Chondrocyte (in vitro differentiated cells): Measurements from ENCODE around the gene C1QTNF4. TPM values are rescaled to one million over a fixed set of nuclear protein-coding genes. Genes with fewer than 3 reads are reported as not detected.
A peak's percentile ranks its signal among the peaks of the same experiment; 100 is the strongest.

Source experiments
- DNase-seq: peaks from one replicate; pipeline ENCODE4 v3.0.0; 2021; ENCODE audit warnings: mixed read lengths, low spot score
- H3K27ac Mint-ChIP-seq: one replicate; pipeline ENCODE4 v1.8.0; 2021; ENCODE audit warnings: mild to moderate bottlenecking, moderate library complexity, mixed read lengths; ENCODE audit not compliant: unreplicated experiment
- H3K27me3 Mint-ChIP-seq: 2 replicates; pipeline ENCODE4 v1.8.0; 2021; ENCODE audit warnings: low read depth, mixed read lengths
- H3K36me3 Mint-ChIP-seq: 2 replicates; pipeline ENCODE4 v1.8.0; 2021; ENCODE audit warnings: low read depth, mixed read lengths
- H3K4me1 Mint-ChIP-seq: 2 replicates; pipeline ENCODE4 v1.8.0; 2021; ENCODE audit warnings: low read depth, mild to moderate bottlenecking, mixed read lengths
- H3K4me3 Mint-ChIP-seq: one replicate; pipeline ENCODE4 v1.8.0; 2021; ENCODE audit warnings: mild to moderate bottlenecking, moderate library complexity, mixed read lengths; ENCODE audit not compliant: unreplicated experiment
- H3K9me3 Mint-ChIP-seq: 2 replicates; pipeline ENCODE4 v1.8.0; 2021; ENCODE audit warnings: low read depth, mixed read lengths
- CTCF ChIP-seq: fragments of 200-600 bp; sonication (generic); IDR thresholded peaks from 2 replicates; pipeline ENCODE4 v1.5.0; 2021; ENCODE audit warnings: antibody characterized with exemption, mild to moderate bottlenecking, moderate library complexity
- total RNA-seq: library from RNA; stranded (reverse); gene quantifications from 3 replicates; pipeline ENCODE4 v1.2.1, GENCODE V29; 2021

Gene C1QTNF4
- total RNA-seq, 1 donor from 2014 or later: 0.40 TPM

- peak overlapping the region; percentile 33 for H3K4me3 Mint-ChIP-seq
- H3K4me1 Mint-ChIP-seq: peaks cover 8% of the 10 kb centered on the region
- H3K27me3 Mint-ChIP-seq: peaks cover 35% of the 10 kb centered on the region
- H3K27ac Mint-ChIP-seq: no peak overlapping the region
- DNase-seq: no peak
- H3K36me3 Mint-ChIP-seq: peaks cover 2% of the 10 kb centered on the region
- H3K9me3 Mint-ChIP-seq: no peaks in the 10 kb centered on the region
- no peak for TF ChIP-seq CTCF
These were observed 698 bp downstream of the C1QTNF4 start for GRCh38 chr11:47593492-47593933.

- Mint-ChIP-seq H3K9me3 (no peaks in the 10 kb centered on the region), H3K36me3 (peaks cover 2% of the 10 kb centered on the region), H3K4me3 (no peak overlapping the region), H3K27ac (no peak overlapping the region), H3K4me1 (peaks cover 8% of the 10 kb centered on the region), H3K27me3 (peaks cover 35% of the 10 kb centered on the region)
- DNase-seq: no peak
- no peak for TF ChIP-seq CTCF
These were observed 1.2 kb downstream of the C1QTNF4 start for GRCh38 chr11:47592970-47593369.

- DNase-seq: no peak
- no peak for TF ChIP-seq CTCF
- H3K27ac Mint-ChIP-seq: no peak overlapping the region
- peaks cover 8% of the 10 kb centered on the region for H3K4me1 Mint-ChIP-seq
- H3K4me3 Mint-ChIP-seq: no peak overlapping the region
- H3K9me3 Mint-ChIP-seq: no peaks in the 10 kb centered on the region
- peaks cover 35% of the 10 kb centered on the region for H3K27me3 Mint-ChIP-seq
- peaks cover 2% of the 10 kb centered on the region for H3K36me3 Mint-ChIP-seq
These were observed 2.0 kb downstream of the C1QTNF4 start for GRCh38 chr11:47592251-47592650.

- H3K27me3 Mint-ChIP-seq: peaks cover 35% of the 10 kb centered on the region
- no peak overlapping the region for H3K27ac Mint-ChIP-seq
- no peaks in the 10 kb centered on the region for H3K9me3 Mint-ChIP-seq
- no peak overlapping the region for H3K4me3 Mint-ChIP-seq
- peaks cover 8% of the 10 kb centered on the region for H3K4me1 Mint-ChIP-seq
- peaks cover 2% of the 10 kb centered on the region for H3K36me3 Mint-ChIP-seq
- no peak for TF ChIP-seq CTCF
- DNase-seq: no peak
These were observed 2.4 kb downstream of the C1QTNF4 start for GRCh38 chr11:47591764-47592163.

GRCh38 chr11:47589977-47590861, 4.0 kb downstream of the C1QTNF4 start:
- no peak for DNase-seq
- no peak overlapping the region for H3K27ac Mint-ChIP-seq
- no peak overlapping the region for H3K4me3 Mint-ChIP-seq
- TF ChIP-seq CTCF: no peak
- no peaks in the 10 kb centered on the region for H3K36me3 Mint-ChIP-seq
- H3K4me1 Mint-ChIP-seq: peaks cover 8% of the 10 kb centered on the region
- H3K9me3 Mint-ChIP-seq: no peaks in the 10 kb centered on the region
- H3K27me3 Mint-ChIP-seq: peaks cover 28% of the 10 kb centered on the region
